PC-3 (cell line): ENCODE results near the gene FGGY.

Experiments used
- EZH2 ChIP-seq: fragments of 300-600 bp; sonication (generic); IDR thresholded peaks from one replicate; pipeline ENCODE4 v1.6.1; 2017; ENCODE audit warnings: antibody characterized with exemption, mild to moderate bottlenecking, low read length; ENCODE audit not compliant: unreplicated experiment
- TF ChIP-seq, protein P1 (sequence below): fragments of 300-600 bp; sonication (generic); conservative IDR thresholded peaks from 2 replicates; pipeline ENCODE4 v1.5.1; 2017; ENCODE audit warnings: antibody characterized with exemption, low read depth, mild to moderate bottlenecking, low read length

DNA sequence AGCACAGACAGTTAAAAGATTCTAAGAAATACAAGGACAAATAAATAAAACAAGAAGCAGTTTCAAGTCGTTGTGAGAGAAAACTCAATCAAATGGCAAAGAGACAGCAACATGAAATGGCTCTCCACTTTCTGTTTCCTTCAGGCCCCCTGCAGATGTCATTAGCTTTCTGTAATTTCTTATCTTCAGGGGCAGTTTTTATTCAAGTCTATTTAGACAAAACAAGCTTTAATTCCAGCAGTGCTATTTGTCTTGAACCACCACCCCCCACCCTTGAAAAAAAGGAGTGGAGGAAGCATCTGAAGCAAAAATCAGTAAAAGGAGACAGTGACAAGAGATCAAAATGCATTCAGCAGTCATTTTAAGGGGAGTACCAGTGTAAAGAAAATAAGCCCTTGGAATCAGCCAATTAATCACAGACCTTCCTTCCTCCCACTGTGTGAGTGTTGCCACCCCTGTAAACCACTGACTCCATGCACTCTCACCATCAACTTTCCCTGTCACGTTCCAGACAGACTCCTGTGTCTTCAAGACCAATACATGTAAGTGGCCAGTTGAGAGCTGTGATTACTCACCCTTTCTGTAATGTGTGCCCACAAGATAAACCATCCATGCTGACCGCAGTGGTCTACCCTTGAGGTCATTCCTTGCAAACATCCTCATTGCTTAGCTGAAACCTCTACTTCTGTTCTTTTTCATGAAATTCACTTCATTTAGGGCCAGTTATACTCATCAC lies 381.8 kb downstream of the FGGY start:
- TF ChIP-seq, protein P1, sequence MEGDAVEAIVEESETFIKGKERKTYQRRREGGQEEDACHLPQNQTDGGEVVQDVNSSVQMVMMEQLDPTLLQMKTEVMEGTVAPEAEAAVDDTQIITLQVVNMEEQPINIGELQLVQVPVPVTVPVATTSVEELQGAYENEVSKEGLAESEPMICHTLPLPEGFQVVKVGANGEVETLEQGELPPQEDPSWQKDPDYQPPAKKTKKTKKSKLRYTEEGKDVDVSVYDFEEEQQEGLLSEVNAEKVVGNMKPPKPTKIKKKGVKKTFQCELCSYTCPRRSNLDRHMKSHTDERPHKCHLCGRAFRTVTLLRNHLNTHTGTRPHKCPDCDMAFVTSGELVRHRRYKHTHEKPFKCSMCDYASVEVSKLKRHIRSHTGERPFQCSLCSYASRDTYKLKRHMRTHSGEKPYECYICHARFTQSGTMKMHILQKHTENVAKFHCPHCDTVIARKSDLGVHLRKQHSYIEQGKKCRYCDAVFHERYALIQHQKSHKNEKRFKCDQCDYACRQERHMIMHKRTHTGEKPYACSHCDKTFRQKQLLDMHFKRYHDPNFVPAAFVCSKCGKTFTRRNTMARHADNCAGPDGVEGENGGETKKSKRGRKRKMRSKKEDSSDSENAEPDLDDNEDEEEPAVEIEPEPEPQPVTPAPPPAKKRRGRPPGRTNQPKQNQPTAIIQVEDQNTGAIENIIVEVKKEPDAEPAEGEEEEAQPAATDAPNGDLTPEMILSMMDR: no peak
- no peak for TF ChIP-seq EZH2
